Measurements from ENCODE around the gene KBTBD7.
"Not testable (repeated sequence)": the region's sequence is repeated elsewhere in the genome, so short reads cannot be mapped to it uniquely, and the experiment has no call there.

The KBTBD7 gene

GRCh38 chr13:41203810-41204209 is 9.4 kb upstream of the KBTBD7 start:
- intact Hi-C loops (cut with DNase I) = no loop called here
- no peak for DNase-seq

GRCh38 chr13:41200126-41200525 is 5.8 kb upstream of the KBTBD7 start:
- intact Hi-C loops (cut with DNase I) = no loop called here
- DNase-seq = no peak

DNA sequence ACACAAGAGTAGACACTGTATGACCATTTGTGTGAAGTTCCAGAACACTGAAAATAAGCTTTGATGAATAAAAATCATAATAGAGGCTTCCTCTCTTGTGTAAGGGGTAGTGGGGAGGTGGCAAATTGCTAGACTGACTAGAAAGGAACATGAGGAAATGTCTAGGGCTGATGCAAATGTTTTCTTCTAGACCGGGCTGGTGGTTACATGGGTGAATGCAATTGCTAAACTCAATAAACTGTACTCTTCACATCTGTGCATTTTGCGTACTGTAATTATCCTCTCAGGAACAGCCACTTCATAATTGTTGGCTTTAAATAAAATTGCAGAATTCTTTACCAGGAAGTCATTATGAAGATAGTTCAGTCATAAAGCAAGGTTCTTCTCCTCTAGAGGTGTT is 5.2 kb upstream of the KBTBD7 start:
- DNase-seq = no peak
- intact Hi-C loops (cut with DNase I) = no loop called here

DNA sequence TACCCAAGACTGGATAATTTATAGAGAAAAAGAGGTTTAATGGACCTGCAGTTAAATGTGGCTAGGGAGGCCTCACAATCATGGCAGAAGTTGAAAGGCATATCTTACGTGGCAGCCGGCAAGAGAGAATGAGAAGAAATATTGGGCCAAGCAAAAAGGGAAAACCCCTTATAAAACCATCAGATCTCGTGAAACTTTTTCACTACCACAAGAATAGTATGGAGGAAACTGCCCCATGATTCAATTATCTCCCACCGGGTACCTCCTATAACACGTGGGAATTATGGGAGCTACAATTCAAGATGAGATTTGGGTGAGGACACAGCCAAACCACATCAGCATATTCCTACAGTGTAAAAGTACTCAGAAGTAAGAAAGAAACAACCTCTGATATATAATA is 4.7 kb upstream of the KBTBD7 start:
- intact Hi-C loops (cut with DNase I) = no loop called here
- DNase-seq = no peak

DNA sequence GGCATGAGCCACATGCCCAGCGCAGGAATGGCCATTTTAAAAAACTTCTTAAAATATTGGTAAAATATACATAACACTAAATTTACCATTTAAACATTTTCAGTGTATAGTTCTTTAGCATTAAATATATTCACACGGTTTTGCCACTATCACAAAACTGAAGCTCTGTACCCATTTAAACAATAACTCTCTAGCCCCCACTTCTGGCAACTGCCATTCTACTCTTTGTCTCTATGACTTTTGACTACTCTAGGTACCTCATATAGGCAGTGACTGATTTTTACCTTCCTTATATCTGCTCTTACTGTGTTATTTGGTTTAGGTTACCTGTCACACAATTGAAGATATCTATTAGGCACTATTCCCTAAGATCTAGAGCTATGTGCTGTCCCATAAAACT is 2.3 kb upstream of the KBTBD7 start:
- intact Hi-C loops (cut with DNase I) = no loop called here
- no peak for DNase-seq

DNA sequence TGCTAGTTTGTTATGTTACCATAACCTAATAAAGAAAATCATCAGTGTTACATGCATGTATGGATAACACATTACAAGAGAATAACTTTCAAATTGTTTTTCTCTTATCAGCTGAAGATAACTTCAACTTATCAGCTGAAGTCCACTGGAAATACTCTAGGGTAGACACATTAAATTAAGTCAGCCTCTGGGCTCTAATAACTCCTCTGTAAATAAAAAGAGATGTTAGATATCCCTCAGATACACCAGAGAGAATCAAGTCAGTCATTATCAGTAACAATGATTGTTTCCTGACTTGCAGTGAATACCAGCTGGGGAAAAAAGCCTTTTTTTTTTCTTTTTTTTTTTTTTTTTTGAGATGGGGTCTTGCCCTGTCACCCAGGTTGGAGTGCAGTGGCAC is 1.6 kb upstream of the KBTBD7 start:
- DNase-seq = no peak
- intact Hi-C loops (cut with DNase I) = no loop called here

GRCh38 chr13:41193469-41193868 is 900 bp downstream of the KBTBD7 start:
- DNase-seq = peak in 1 of 42 donors; percentile 3
- intact Hi-C loops (cut with DNase I) = loop anchor here (5.0 kb wide), 2 partner anchors 69 to 131 kb away; partner anchors contain the start of genes MTRF1 and WBP4

- no peak for DNase-seq
- intact Hi-C loops (cut with DNase I) = no loop called here
Measured at GRCh38 chr13:41188584-41188983, 5.8 kb downstream of the KBTBD7 start.

DNA sequence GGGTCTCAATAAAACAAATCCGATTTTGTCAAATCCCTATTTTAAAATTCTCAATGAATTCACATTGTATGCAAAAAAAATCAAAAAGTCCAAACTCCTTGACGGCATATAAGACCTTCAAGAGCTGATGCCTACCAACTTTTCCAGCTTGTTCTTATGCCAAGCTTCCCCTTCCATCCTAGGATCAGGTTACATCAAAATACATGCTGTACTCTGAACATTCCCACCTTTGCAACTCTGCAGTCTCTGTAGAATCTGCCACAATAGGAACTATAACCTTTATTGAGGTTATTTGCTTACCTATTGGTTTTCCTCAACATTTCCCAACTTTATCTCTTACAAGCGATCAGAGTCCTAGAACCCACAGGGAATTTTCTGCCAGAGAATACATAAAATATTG is 7.9 kb downstream of the KBTBD7 start:
- intact Hi-C loops (cut with DNase I) = no loop called here

GRCh38 chr13:41182231-41182630 is 12.1 kb downstream of the KBTBD7 start:
- intact Hi-C loops (cut with DNase I) = no loop called here
- DNase-seq = no peak

More for the DNA sequence above, 7.9 kb downstream of the KBTBD7 start:
- no peak for DNase-seq

DNA sequence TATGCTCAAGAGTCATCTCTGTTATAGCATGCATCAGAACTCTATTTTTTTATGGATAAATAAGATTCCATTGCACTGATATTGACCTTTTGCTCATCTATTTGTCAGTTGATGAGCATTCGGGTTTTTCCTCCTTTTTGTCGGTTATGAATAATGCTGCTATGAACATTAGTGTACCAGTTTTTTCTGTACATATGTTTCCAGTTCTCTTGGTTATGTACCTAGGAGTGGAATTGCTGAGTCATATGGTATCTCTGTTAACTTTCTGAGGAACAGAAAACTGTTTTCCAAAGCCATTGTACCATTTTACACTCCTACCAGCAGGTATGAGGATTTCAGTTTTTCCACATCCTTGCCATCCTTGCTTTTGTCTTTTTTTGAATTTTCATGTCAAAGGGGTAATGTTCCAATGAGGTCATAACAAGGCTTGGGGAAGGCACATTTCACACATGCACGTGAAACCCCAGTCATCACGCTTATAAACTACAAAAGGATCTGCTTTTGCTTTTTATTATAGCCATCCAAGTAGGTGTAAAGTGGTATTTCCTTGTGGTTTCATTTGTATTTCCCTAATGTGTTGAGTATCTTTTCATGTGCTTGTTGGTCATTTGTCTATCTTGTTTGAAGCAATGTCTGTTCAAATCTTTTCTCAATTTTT is 14.6 kb downstream of the KBTBD7 start:
- intact Hi-C loops (cut with DNase I) = no loop called here
- DNase-seq = no peak

DNA sequence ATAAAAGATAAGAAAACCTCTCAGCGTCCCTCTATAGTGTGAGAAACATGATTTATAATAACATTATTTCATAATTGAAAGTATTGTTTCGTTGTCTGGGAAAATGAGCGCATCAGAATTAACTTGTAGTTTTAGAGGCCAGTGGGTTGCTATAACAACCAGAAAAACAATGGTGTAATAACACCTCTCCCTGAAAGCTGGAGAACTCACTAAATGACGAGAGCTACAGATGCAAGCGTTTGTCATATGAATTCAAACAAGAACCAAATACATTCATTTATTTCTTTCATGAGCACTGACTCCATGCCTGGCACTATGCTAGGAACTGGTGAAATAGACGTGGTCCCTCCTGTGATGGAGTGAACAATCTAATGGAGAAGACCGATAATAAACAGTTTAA is 16.3 kb downstream of the KBTBD7 start:
- DNase-seq = no peak
- intact Hi-C loops (cut with DNase I) = no loop called here

DNA sequence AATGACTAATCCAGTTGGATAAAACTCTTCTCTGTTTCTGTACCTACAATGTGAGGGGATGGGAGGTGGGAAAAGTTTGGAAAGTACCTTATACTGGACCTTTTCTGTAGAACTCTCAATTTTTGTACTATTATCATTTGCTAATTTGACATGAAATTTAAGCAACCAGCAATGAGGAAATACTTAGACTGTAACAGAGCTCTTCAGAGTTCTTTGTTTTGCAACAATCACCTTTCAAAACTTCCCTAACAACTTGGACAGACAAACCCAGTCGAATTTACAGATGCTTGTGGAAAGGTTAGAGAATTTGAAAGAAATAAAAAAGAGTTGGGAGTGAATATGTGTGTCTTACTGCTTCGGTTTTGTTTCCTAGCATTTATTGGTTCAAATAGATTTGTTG is 16.8 kb downstream of the KBTBD7 start:
- intact Hi-C loops (cut with DNase I) = no loop called here
- DNase-seq = no peak

GRCh38 chr13:41175576-41175975 is 18.8 kb downstream of the KBTBD7 start:
- DNase-seq; intact Hi-C loops (cut with DNase I): not testable (repeated sequence)

GRCh38 chr13:41162151-41162550 is 32.2 kb downstream of the KBTBD7 start:
- no peak for DNase-seq
- intact Hi-C loops (cut with DNase I) = no loop called here

GRCh38 chr13:41159174-41159573 is 35.2 kb downstream of the KBTBD7 start:
- no peak for DNase-seq
- intact Hi-C loops (cut with DNase I) = no loop called here

GRCh38 chr13:41157048-41157717 is 37.2 kb downstream of the KBTBD7 start:
- DNase-seq = peak in 1 of 42 donors; percentile 3
- intact Hi-C loops (cut with DNase I) = no loop called here

GRCh38 chr13:41156620-41157019 is 37.7 kb downstream of the KBTBD7 start:
- no peak for DNase-seq
- intact Hi-C loops (cut with DNase I) = no loop called here

- no peak for DNase-seq
- intact Hi-C loops (cut with DNase I) = no loop called here
Measured at GRCh38 chr13:41154042-41154441, 40.3 kb downstream of the KBTBD7 start.

GRCh38 chr13:41152005-41152404 is 42.4 kb downstream of the KBTBD7 start:
- intact Hi-C loops (cut with DNase I) = no loop called here
- DNase-seq = no peak

- intact Hi-C loops (cut with DNase I) = no loop called here
- no peak for DNase-seq
Measured at GRCh38 chr13:41150058-41150457, 44.3 kb downstream of the KBTBD7 start.

All from head of caudate nucleus (tissue), 42 donors.